K562 (cell line): ENCODE data around the gene ANKRD65. TPM values are rescaled to one million over a fixed set of nuclear protein-coding genes. Genes with fewer than 3 reads are reported as not detected.

Source experiments
- GABPA ChIP-seq: fragments of 200-800 bp; sonication (Bioruptor generic); conservative IDR thresholded peaks from 2 replicates; pipeline ENCODE4 v1.6.1; 2016; ENCODE audit warnings: low read depth, missing genetic modification characterization, missing compliant biosample characterization
- HES1 ChIP-seq: fragments of 450-650 bp; IDR thresholded peaks from 2 replicates; pipeline ENCODE4 v1.6.1; 2016; ENCODE audit warnings: low read depth, mild to moderate bottlenecking, moderate library complexity
- KDM1A ChIP-seq, 2 experiments: fragments of 450-650 bp; IDR thresholded peaks; 2 replicates each; pipeline ENCODE4 v1.6.1; 2016; ENCODE audit warnings: mild to moderate bottlenecking in 2 of 2
- MAFF ChIP-seq: IDR thresholded peaks from 2 replicates; pipeline ENCODE4 v1.6.1; 2012; ENCODE audit warnings: low read length, improper control_type of control experiment
- MAX ChIP-seq: sonication (generic); formaldehyde crosslinking; IDR thresholded peaks from 2 replicates; pipeline ENCODE4 v1.9.0; 2022; ENCODE audit warnings: mild to moderate bottlenecking, missing genetic modification reagents
- MTA1 ChIP-seq: fragments of 450-650 bp; IDR thresholded peaks from 2 replicates; pipeline ENCODE4 v1.6.1; 2017; ENCODE audit warnings: borderline replicate concordance
- NCOA4 ChIP-seq: fragments of 450-650 bp; IDR thresholded peaks from 2 replicates; pipeline ENCODE4 v1.6.1; 2018; ENCODE audit warnings: mild to moderate bottlenecking; ENCODE audit not compliant: partially characterized antibody
- NFATC3 ChIP-seq: fragments of 450-650 bp; IDR thresholded peaks from 2 replicates; pipeline ENCODE4 v1.6.1; 2017; ENCODE audit warnings: mild to moderate bottlenecking
- POLR3G ChIP-seq: IDR thresholded peaks from 2 replicates; pipeline ENCODE4 v1.6.1; 2011; ENCODE audit not compliant: insufficient read length, insufficient replicate concordance; ENCODE audit errors: extremely low read depth
- RNF2 ChIP-seq: sonication (generic); IDR thresholded peaks from 2 replicates; pipeline ENCODE4 v1.6.1; 2016
- SUPT5H ChIP-seq: fragments of 450-650 bp; IDR thresholded peaks from 2 replicates; pipeline ENCODE4 v1.6.1; 2016
- TOE1 ChIP-seq, 2 experiments: fragments of 450-650 bp in 1 of 2; sonication (generic) in 1 of 2; formaldehyde crosslinking in 1 of 2; IDR thresholded peaks; 2 replicates each; pipeline versions ENCODE4 v1.7.1 to v1.8.0; 2016 to 2022; ENCODE audit warnings: borderline replicate concordance in 2 of 2, mild to moderate bottlenecking in 2 of 2, antibody characterized with exemption in 1 of 2, inconsistent platforms in 1 of 2, low read depth in 1 of 2, missing genetic modification reagents in 1 of 2, moderate library complexity in 1 of 2
- ZBTB33 ChIP-seq: sonication (generic); formaldehyde crosslinking; IDR thresholded peaks from 2 replicates; pipeline ENCODE4 v1.8.1; 2023; ENCODE audit warnings: mild to moderate bottlenecking, missing genetic modification reagents
- ZNF253 ChIP-seq: fragments of 250-450 bp; sonication (Bioruptor Pico); conservative IDR thresholded peaks from 2 replicates; pipeline ENCODE4 v1.6.1; 2021; ENCODE audit warnings: mild to moderate bottlenecking
- ZNF347 ChIP-seq: fragments of 450-650 bp; formaldehyde crosslinking; IDR thresholded peaks from 2 replicates; pipeline ENCODE4 v1.4.0; 2020; ENCODE audit warnings: low read depth, mild to moderate bottlenecking, moderate library complexity
- polyA plus RNA-seq, 8 experiments: library from polyadenylated mRNA; depleted of rRNA in 4 of 8; stranded (reverse) in 5 of 8; unstranded in 3 of 8; fragments of >200 nt; fragmentation: Nextera tagmentation in 2 of 8; fragmentation: Illumina TruSeq in 1 of 8; extraction: Ambion mirVana in 2 of 8; extraction: Trizol in 1 of 8; gene quantifications; 2 replicates each; pipeline versions ENCODE4 v1.2.1 to v1.2.3, GENCODE V29; 2011 to 2014; ENCODE audit warnings: inconsistent platforms in 1 of 8, missing spikeins in 1 of 8
- total RNA-seq, 7 experiments: library from RNA; depleted of rRNA in 6 of 7; stranded (reverse); fragments of >200 nt in 6 of 7; fragmentation: Illumina TruSeq in 2 of 7; extraction: Trizol in 2 of 7; gene quantifications; 2 replicates each; pipeline versions ENCODE4 v1.2.1 to v1.2.3, GENCODE V29; 2011 to 2021; ENCODE audit warnings: low replicate concordance in 1 of 7
- TF ChIP-seq, protein P1 (sequence below), 2 experiments: fragments of 450-650 bp; IDR thresholded peaks; 2 replicates each; pipeline ENCODE4 v1.6.1; 2016; ENCODE audit warnings: mild to moderate bottlenecking in 2 of 2, borderline replicate concordance in 1 of 2, low read depth in 1 of 2, moderate library complexity in 1 of 2

ANKRD65 gene
- total and polyA plus RNA-seq, 9 of the 15 experiments (the other 6 are each of a cell fraction or from before 2014, with no cell fraction given), result not detected

DNA sequence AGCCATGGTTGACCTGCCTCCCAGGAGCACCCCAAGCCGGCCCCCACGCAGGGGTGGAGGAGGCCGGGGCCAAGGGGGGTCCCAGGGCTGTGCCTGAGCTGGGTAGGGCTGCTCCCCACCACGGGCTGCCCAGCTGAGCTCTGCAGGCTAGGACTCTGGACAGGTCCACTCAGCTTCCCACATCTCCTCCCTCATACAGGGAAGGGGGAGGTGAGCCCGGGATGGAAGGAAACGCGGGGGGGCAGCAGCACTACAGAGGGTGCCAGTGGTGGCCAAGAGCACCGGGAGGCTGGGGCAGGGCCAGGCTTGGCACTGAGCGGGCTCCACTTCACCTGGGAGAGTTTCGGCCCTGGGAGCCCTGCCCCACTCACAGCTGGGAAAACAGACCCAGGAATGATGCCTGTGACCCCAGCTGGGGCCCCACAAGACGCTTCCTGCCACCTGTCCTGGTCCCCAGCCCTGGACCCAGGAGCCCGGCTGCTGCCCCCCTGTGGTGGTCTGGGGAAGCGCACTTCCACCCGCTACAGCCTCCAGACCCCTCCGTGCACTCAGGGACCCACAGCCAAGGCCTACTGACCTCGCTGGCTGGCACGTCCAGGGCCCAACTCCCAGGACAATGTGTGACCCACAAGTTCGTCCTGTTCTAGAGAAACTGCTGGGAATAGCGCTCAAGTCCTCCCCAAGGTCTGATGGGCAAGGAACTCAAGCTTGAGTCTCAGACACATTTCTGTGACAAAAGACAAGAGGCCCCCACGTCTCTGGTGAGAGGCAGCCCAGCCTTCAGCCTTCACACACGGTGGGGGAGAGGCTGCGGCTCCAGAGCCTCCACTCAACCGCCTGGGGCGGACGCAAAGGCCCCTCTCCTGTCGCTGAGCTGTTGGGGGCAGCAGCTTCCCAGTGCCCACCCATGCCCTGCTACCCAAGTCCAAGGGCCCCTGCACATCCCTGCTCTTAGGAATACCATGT is 49.0 kb downstream of the ANKRD65 start (continued):
- TF ChIP-seq, protein P1, sequence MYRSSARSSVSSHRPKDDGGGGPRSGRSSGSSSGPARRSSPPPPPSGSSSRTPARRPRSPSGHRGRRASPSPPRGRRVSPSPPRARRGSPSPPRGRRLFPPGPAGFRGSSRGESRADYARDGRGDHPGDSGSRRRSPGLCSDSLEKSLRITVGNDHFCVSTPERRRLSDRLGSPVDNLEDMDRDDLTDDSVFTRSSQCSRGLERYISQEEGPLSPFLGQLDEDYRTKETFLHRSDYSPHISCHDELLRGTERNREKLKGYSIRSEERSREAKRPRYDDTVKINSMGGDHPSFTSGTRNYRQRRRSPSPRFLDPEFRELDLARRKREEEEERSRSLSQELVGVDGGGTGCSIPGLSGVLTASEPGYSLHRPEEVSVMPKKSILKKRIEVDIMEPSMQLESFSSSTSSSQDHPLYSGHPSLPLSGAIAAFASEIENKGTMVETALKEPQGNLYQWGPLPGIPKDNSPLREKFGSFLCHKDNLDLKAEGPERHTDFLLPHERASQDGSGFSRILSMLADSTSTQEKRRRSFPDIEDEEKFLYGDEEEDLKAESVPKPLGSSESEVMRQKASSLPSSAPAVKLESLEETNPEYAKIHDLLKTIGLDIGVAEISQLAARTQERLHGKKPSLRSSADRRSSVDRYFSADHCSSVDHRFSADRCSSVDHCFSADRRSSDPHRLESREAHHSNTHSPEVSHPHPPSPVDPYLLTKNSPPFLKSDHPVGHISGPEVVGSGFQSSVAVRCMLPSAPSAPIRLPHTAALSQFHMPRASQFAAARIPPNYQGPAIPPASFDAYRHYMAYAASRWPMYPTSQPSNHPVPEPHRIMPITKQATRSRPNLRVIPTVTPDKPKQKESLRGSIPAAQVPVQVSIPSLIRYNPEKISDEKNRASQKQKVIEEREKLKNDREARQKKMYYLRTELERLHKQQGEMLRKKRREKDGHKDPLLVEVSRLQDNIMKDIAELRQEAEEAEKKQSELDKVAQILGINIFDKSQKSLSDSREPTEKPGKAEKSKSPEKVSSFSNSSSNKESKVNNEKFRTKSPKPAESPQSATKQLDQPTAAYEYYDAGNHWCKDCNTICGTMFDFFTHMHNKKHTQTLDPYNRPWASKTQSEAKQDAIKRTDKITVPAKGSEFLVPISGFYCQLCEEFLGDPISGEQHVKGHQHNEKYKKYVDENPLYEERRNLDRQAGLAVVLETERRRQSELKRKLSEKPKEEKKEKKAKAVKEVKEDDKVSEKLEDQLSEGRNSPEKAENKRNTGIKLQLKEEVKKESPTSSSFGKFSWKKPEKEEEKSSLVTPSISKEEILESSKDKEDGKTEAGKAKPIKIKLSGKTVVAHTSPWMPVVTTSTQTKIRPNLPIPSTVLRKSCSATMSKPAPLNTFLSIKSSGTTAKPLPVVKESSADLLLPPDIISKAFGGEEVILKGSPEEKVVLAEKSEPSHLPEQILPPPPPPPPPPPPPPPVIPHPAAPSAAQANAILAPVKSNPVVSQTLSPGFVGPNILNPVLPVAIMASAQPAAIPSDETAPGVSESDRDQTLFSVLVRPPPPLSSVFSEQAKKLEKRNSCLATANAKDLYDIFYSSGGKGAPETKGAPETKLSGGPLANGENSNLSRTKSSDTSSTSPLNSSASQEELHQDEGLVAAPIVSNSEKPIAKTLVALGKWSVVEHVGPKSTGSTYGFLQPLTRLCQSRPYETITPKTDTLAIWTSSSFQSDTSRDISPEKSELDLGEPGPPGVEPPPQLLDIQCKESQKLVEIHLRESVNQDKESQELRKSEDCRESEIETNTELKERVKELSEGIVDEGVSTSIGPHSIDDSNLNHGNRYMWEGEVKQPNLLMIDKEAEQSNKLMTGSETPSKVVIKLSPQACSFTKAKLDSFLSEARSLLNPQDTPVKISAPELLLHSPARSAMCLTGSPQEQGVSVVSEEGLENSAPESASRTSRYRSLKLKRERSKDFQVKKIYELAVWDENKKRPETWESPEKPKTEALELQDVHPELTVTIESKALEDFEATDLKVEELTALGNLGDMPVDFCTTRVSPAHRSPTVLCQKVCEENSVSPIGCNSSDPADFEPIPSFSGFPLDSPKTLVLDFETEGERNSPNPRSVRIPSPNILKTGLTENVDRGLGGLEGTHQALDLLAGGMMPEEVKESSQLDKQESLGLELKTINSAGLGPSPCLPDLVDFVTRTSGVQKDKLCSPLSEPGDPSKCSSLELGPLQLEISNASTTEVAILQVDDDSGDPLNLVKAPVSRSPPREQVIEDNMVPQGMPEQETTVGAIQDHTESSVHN (IDR thresholded peaks at IDR 0.05; ENCODE audit: borderline replicate concordance in 1 of 2, low read depth in 1 of 2), result no peak
- TF ChIP-seq HES1, result no peak
- TF ChIP-seq KDM1A (IDR thresholded peaks at IDR 0.05), result no peak
- no peak for TF ChIP-seq GABPA
- TF ChIP-seq ZNF253, result no peak
- TF ChIP-seq MTA1, result no peak
- TF ChIP-seq MAX (CRISPR knock-in tag), result no peak
- no peak for TF ChIP-seq ZNF347 (CRISPR knock-in tag)
- no peak for TF ChIP-seq NCOA4
- no peak for TF ChIP-seq MAFF
- no peak for TF ChIP-seq NFATC3
- no peak for TF ChIP-seq POLR3G
- no peak; the same call in 1 of the 2 replicates for TF ChIP-seq TOE1 (IDR thresholded peaks at IDR 0.05; ENCODE audit: borderline replicate concordance)
- no peak for TF ChIP-seq TOE1 (CRISPR knock-in tag; IDR thresholded peaks at IDR 0.05; ENCODE audit: borderline replicate concordance, low read depth)
- TF ChIP-seq ZBTB33 (CRISPR knock-in tag), result peak; percentile 76
- peak; percentile 26; the same call in 1 of the 2 replicates for TF ChIP-seq SUPT5H
- no peak for TF ChIP-seq RNF2
